Urinary bladder (tissue), 4 donors: Measurements from ENCODE around the gene AK8. TPM values are rescaled to one million over a fixed set of nuclear protein-coding genes. Genes with fewer than 3 reads are reported as not detected.

Source experiments
- DNase-seq: peaks from one replicate; pipeline ENCODE4 v3.0.0-alpha.2; 2015; ENCODE audit errors: extremely low spot score
- H3K27ac ChIP-seq: one replicate; pipeline ENCODE4 v1.5.1; 2013; ENCODE audit warnings: low read depth, mild to moderate bottlenecking, moderate library complexity
- H3K36me3 ChIP-seq: one replicate; pipeline ENCODE4 v1.6.1; 2013; ENCODE audit warnings: mild to moderate bottlenecking, moderate library complexity; ENCODE audit not compliant: insufficient read depth
- H3K4me1 ChIP-seq: one replicate; pipeline ENCODE4 v1.6.1; 2013; ENCODE audit warnings: mild to moderate bottlenecking, moderate library complexity; ENCODE audit not compliant: insufficient read depth
- H3K4me3 ChIP-seq: one replicate; pipeline ENCODE4 v1.5.1; 2013; ENCODE audit warnings: low read depth, low read length
- WGBS: extraction: QIAGEN DNeasy Blood & Tissue Kit; methylation state at CpG from one replicate; pipeline ENCODE4 v1.1.7; 2013; 5-methylcytosine and 5-hydroxymethylcytosine counted together
- polyA plus RNA-seq: library from polyadenylated mRNA; stranded (reverse); fragments of 200-250 nt; gene quantifications from one replicate; pipeline ENCODE4 v1.2.3, GENCODE V29; 2013
- total RNA-seq: library from RNA; depleted of rRNA; stranded (reverse); fragments of >200 nt; gene quantifications from one replicate; pipeline ENCODE4 v1.2.3, GENCODE V29; 2014
- donor health status: healthy with polysubstance abuse.
- donor health status: healthy.

AK8 gene
- total RNA-seq, result 1.0 TPM
- polyA plus RNA-seq, result 1.1 TPM

- Histone ChIP-seq H3K4me1 (no peaks in the 10 kb centered on the region), H3K4me3 (peak within 1 kb of the TSS; percentile 86), H3K36me3 (no peaks in the 10 kb centered on the region), H3K27ac (no peak within 1 kb of the TSS)
- WGBS, result under 1% methylated on average over 89 of the region's 89 CpGs
- no peak for DNase-seq
These were observed at the start of gene AK8 for GRCh38 chr9:132877824-132878694. AK8 (minus strand) TSS chr9:132878284; CDS start chr9:132878255, 29 bp downstream.

- no peaks in the 10 kb centered on the region for H3K4me1 ChIP-seq
- 87% methylated on average over 7 of the region's 7 CpGs for WGBS
- DNase-seq, result no peak
- H3K36me3 ChIP-seq, result peaks cover 5% of the 10 kb centered on the region
- H3K27ac ChIP-seq, result no peak overlapping the region
- no peak overlapping the region for H3K4me3 ChIP-seq
These were observed 49.6 kb upstream of the AK8 start for GRCh38 chr9:132927704-132928103.

DNA sequence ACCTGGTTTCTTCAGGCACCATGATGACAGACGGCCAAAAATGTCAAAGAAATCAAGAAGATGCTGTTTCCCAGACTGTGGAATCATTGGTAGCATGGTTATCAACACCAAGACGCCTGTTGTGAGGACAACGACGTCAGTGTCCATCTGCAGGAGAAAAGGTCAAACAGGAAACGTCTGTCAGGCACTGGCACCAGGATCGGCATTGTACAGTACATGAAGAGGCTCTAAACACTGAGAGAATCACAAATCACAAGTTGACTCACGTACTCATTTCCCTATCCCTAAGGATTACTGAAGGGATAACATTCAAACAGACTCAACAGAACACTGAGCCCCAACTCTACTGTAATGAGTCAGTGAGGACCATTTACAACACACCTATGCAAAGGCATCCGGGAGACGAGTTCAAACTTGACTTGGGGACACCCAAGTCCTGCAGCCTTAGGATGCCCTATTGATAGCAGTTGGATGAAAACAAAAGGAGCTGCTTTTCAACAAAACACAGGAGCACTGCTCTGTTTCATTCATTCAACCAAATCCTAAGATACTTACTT, 45.3 kb upstream of the AK8 start:
- Histone ChIP-seq H3K27ac (no peak overlapping the region), H3K4me1 (no peaks in the 10 kb centered on the region), H3K36me3 (peaks cover 9% of the 10 kb centered on the region), H3K4me3 (no peak overlapping the region)
- DNase-seq, result no peak
- WGBS, result 84% methylated on average over 9 of the region's 9 CpGs

DNA sequence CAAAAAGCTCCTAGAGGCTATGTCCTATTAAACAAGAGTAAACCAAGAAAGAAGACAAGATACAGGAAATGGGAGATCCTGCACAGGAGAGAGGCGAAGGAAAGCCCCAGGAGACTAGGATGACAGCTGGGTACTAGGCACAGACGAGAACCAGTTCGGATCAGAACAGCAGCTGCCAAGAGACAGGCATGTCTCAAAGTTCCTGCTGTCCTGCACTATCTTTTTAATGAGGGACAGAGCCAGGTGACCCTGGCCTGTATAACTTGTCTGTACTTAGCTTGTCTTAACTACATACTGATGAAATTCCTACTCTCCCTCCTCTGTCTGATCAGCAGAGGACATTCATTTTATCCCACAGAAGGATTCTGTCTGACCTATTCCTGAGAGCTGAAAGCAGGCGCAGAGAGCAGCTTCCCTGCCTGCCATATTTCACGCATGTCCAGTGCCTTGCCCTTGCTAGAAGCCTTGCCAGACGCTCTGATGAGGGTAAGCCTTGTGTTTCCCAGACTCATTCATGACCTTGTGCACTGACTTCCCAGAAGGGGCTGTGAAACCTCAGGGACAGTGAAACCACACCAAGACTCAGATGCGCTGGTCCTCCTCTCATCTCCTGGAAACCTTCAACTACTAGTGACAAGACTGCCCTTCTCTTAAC, 41.7 kb upstream of the AK8 start:
- Histone ChIP-seq H3K36me3 (peaks cover 9% of the 10 kb centered on the region), H3K4me1 (no peaks in the 10 kb centered on the region), H3K4me3 (no peak overlapping the region), H3K27ac (no peak overlapping the region)
- DNase-seq, result no peak
- 91% methylated on average over 7 of the region's 7 CpGs for WGBS

DNA sequence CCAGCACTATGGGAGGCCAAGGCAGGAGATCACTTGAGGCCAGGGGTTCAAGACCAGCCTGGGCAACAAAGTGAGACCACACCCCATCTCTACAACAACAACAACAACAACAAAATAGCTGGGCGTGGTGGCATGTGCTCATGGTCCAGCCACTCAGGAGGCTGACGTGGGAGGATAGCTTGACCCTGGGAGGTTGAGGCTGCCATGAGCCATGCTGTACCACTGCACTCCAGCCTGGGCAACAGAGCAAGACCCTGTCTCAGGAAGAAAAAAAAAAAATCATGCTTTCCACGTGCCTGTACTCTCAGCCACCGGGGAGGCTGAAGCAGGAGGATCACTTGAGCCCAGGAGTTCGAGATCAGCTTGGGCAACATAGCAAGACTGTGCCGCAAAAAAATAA, 36.8 kb upstream of the AK8 start:
- 92% methylated on average over 6 of the region's 6 CpGs for WGBS
- H3K4me1 ChIP-seq, result no peaks in the 10 kb centered on the region
- peaks cover 6% of the 10 kb centered on the region for H3K36me3 ChIP-seq
- no peak for DNase-seq
- no peak overlapping the region for H3K4me3 ChIP-seq
- H3K27ac ChIP-seq, result no peak overlapping the region

DNA sequence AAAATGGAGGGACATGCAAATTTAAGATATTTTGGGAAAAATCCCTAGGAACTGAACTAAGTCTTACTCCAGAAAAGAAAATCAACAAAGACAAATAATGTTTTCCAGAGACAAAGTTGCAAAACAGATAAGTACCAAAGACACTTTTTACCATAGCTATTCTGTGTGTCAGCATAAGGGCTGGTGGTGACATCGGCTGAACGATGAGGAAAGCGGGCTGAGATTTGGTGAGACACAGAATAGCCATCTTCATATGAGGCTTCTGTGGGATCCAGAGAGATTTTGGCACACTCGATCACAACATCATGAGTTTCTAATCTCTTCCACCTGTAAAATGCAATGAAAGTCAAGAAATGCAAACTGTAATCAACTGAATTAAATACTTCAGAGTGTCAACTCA, 34.0 kb upstream of the AK8 start:
- Histone ChIP-seq H3K36me3 (peaks cover 2% of the 10 kb centered on the region), H3K4me1 (no peaks in the 10 kb centered on the region), H3K4me3 (no peak overlapping the region), H3K27ac (no peak overlapping the region)
- no peak for DNase-seq
- WGBS, result 94% methylated on average over 4 of the region's 4 CpGs

DNA sequence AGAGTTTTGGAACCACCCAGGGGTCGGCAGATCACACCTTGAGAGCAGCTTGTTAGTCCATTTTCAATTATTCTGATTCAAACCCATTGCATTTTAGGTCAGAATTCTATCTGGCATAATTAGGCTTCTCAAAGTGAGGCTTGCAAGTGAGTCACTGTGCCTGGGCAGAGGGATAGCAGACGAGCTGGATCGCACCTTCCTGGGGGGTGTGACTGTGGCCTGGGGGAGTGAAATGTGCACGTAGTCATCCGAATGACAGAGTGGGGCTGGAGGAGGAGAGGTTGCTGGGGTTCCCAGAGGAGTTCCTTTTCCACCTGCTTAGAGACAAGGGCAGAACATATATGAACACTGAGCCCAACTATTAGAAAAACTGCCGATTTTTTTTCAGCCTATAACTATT, 32.3 kb upstream of the AK8 start:
- H3K36me3 ChIP-seq, result peaks cover 2% of the 10 kb centered on the region
- 89% methylated on average over 6 of the region's 6 CpGs for WGBS

GRCh38 chr9:132909311-132909710, 31.2 kb upstream of the AK8 start:
- H3K27ac ChIP-seq, result no peak overlapping the region
- H3K4me1 ChIP-seq, result no peaks in the 10 kb centered on the region
- DNase-seq, result no peak
- H3K36me3 ChIP-seq, result peaks cover 2% of the 10 kb centered on the region
- no peak overlapping the region for H3K4me3 ChIP-seq
- 78% methylated on average over 2 of the region's 2 CpGs for WGBS

More for the DNA sequence above, 32.3 kb upstream of the AK8 start:
- DNase-seq, result no peak
- no peak overlapping the region for H3K4me3 ChIP-seq
- no peaks in the 10 kb centered on the region for H3K4me1 ChIP-seq
- no peak overlapping the region for H3K27ac ChIP-seq

- Histone ChIP-seq H3K27ac (no peak overlapping the region), H3K36me3 (peaks cover 2% of the 10 kb centered on the region), H3K4me1 (no peaks in the 10 kb centered on the region), H3K4me3 (no peak overlapping the region)
- 86% methylated on average over 7 of the region's 7 CpGs for WGBS
- DNase-seq, result no peak
These were observed 30.6 kb upstream of the AK8 start for GRCh38 chr9:132908635-132909034.

DNA sequence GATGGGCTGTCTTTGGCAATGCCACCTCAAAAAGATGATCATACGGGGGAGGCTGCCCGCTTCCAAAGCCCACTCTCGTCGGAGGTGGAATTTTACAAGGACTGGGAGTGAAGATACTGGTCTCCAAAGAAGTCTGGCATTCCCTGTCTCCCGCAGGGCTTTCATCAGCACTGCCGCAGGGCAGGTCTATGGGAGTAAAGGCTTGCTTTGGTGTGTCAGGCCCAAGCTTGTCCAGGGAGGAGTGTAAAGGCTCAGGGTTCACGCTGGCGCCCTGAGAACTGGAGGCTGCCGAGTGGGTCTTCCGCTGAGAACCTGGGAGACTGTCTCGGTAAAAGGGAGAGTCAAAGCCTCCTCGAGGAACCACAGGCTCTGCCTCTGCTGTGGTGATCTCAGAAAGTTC, 27.6 kb upstream of the AK8 start:
- H3K4me1 ChIP-seq, result no peaks in the 10 kb centered on the region
- H3K4me3 ChIP-seq, result no peak overlapping the region
- H3K36me3 ChIP-seq, result peaks cover 3% of the 10 kb centered on the region
- WGBS, result 90% methylated on average over 12 of the region's 12 CpGs
- no peak overlapping the region for H3K27ac ChIP-seq
- no peak for DNase-seq

DNA sequence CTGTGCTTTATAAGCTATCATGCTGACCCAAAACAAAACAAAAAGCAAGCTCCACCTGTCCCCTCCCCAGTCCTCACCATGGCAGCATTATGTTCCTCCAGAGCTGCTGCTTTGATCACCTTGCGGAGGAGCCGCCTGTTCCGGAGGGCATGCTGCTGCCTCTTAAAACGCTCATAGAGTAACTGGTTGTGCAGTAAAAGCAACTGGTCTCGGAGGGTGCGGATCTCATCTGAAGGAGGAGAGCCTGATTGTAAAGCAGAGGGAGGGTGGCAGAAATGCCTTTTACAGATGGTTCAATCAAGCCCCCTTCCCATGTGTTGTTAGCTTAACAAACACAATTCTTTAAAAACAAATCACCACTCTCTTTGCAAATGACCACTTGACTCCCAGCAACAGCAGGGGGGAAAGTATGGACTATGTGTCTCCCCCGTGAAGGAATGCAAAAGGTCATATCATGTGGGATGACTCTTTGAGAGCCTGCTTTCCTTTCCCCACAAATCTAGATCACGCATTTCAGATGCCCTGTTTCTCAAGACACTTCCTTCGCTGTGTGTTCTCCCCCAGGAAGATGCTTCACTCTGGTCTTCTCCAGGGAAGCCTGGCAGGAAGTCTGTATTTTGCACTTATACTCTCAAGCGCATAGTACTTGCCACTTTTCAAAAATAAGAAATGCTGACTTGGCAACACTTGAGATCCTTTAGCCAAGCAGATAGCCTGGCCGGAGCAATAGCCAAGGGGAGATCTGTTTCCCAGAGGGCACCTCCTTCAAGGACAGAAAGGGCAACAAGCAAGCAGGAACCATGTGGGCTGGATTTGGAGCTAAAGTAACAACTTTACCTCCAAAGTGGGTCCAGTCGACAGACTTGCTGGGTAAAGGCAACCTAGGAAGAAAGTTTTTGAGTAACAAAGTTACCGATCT, 25.7 kb upstream of the AK8 start:
- no peak for DNase-seq
- Histone ChIP-seq H3K4me3 (no peak overlapping the region), H3K4me1 (no peaks in the 10 kb centered on the region), H3K36me3 (peaks cover 7% of the 10 kb centered on the region), H3K27ac (no peak overlapping the region)
- whole genome bisulfite sequencing, result 84% methylated on average over 13 of the region's 13 CpGs

- DNase-seq, result peak; percentile 84
- Histone ChIP-seq H3K4me3 (no peak overlapping the region), H3K4me1 (no peaks in the 10 kb centered on the region), H3K36me3 (peaks cover 8% of the 10 kb centered on the region), H3K27ac (no peak overlapping the region)
- WGBS, result 46% methylated on average over 11 of the region's 11 CpGs
These were observed 24.1 kb upstream of the AK8 start for GRCh38 chr9:132901858-132902831.
